Stimulated activated CD8-positive, alpha-beta memory T cell treated with anti-CD3 and anti-CD28 coated beads, Interleukin-12 subunit alpha, Interleukin-12 subunit beta, amount 100 ng/mL, for 24 hours (primary cell): ENCODE data around the gene RAB11A.

Experiments used
- DNase-seq: peaks from one replicate; pipeline ENCODE4 v3.0.0-alpha.2; 2020; ENCODE audit errors: extremely low read depth

The RAB11A gene

GRCh38 chr15:65885668-65886218, 16.5 kb downstream of the RAB11A start:
- no peak for DNase-seq

- no peak for DNase-seq
Observed at GRCh38 chr15:65887565-65887964, 18.3 kb downstream of the RAB11A start.

- DNase-seq: no peak
Observed at GRCh38 chr15:65888981-65889380, 19.7 kb downstream of the RAB11A start.

- no peak for DNase-seq
Observed at GRCh38 chr15:65893060-65893459, 23.8 kb downstream of the RAB11A start.

- DNase-seq: no peak
Observed at GRCh38 chr15:65896236-65896635, 26.9 kb downstream of the RAB11A start.

GRCh38 chr15:65900488-65900887, 31.2 kb downstream of the RAB11A start:
- DNase-seq: no peak

- DNase-seq: no peak
Observed at GRCh38 chr15:65901336-65901735, 32.0 kb downstream of the RAB11A start.

GRCh38 chr15:65901836-65902235, 32.5 kb downstream of the RAB11A start:
- no peak for DNase-seq

- no peak for DNase-seq
Observed at GRCh38 chr15:65902373-65902772, 33.1 kb downstream of the RAB11A start.

- no peak for DNase-seq
Observed at GRCh38 chr15:65903296-65904073, 34.2 kb downstream of the RAB11A start.

GRCh38 chr15:65904301-65904700, 35.0 kb downstream of the RAB11A start:
- no peak for DNase-seq

- DNase-seq: no peak
Observed at GRCh38 chr15:65906396-65906795, 37.1 kb downstream of the RAB11A start.

GRCh38 chr15:65907661-65908060, 38.4 kb downstream of the RAB11A start:
- DNase-seq: no peak

- no peak for DNase-seq
Observed at GRCh38 chr15:65908876-65909275, 39.6 kb downstream of the RAB11A start.

GRCh38 chr15:65909831-65910230, 40.5 kb downstream of the RAB11A start:
- no peak for DNase-seq

GRCh38 chr15:65910341-65910740, 41.0 kb downstream of the RAB11A start:
- DNase-seq: no peak

GRCh38 chr15:65912235-65912634, 42.9 kb downstream of the RAB11A start:
- DNase-seq: no peak

- no peak for DNase-seq
Observed at GRCh38 chr15:65913631-65914199, 44.4 kb downstream of the RAB11A start.

GRCh38 chr15:65914386-65914785, 45.1 kb downstream of the RAB11A start:
- no peak for DNase-seq

- no peak for DNase-seq
Observed at GRCh38 chr15:65914981-65915925, 46.0 kb downstream of the RAB11A start.

- DNase-seq: no peak
Observed at GRCh38 chr15:65916041-65916663, 46.9 kb downstream of the RAB11A start.
